Common myeloid progenitor, CD34-positive (primary cell): ENCODE measurements around the gene LRRN3.
A peak's percentile ranks its signal among the peaks of the same experiment; 100 is the strongest.

Experiments
- CTCF ChIA-PET: fragments of 350-600 bp; sonication (Branson Sonifier 250); formaldehyde crosslinking; loops from one replicate; lab custom pipeline; 2021; ENCODE audit warnings: antibody characterized with exemption; lab: Charles Lee
- POLR2A ChIA-PET: fragments of 350-600 bp; sonication (Branson Sonifier 250); formaldehyde crosslinking; loops from one replicate; lab custom pipeline; 2021; ENCODE audit warnings: antibody characterized with exemption; lab: Charles Lee
- DNase-seq, 3 donors: peaks; one replicate each; pipeline versions ENCODE4 v3.0.0 to v3.0.0-alpha.2; 2013
- H3K27ac ChIP-seq, 2 experiments: 1 replicate in 1 of 2; 2 replicates in 1 of 2; pipeline ENCODE4 v1.7.0; 2013; ENCODE audit warnings: inconsistent platforms in 2 of 2, low read length in 2 of 2, mild to moderate bottlenecking in 2 of 2, low read depth in 1 of 2, moderate library complexity in 1 of 2; ENCODE audit not compliant: severe bottlenecking in 2 of 2, insufficient read depth in 1 of 2, poor library complexity in 1 of 2
- H3K27me3 ChIP-seq, 5 experiments: replicated peaks in 2 of 5; 1 replicate in 3 of 5; 2 replicates in 2 of 5; pipeline versions ENCODE4 v1.6.1 to v1.7.0; 2013; ENCODE audit warnings: low read length in 4 of 5, mild to moderate bottlenecking in 2 of 5, moderate library complexity in 2 of 5, inconsistent platforms in 1 of 5; ENCODE audit not compliant: insufficient read depth in 5 of 5, control insufficient read depth in 4 of 5
- H3K36me3 ChIP-seq, 4 experiments: 1 replicate in 2 of 4; 2 replicates in 2 of 4; pipeline versions ENCODE4 v1.6.1 to v1.7.0; 2013; ENCODE audit warnings: low read length in 3 of 4, control low read depth in 1 of 4, mild to moderate bottlenecking in 1 of 4; ENCODE audit not compliant: control insufficient read depth in 4 of 4, insufficient read depth in 4 of 4
- H3K4me1 ChIP-seq, 4 experiments: 1 replicate in 3 of 4; 2 replicates in 1 of 4; pipeline versions ENCODE4 v1.6.1 to v1.7.1; 2013; ENCODE audit warnings: low read length in 3 of 4, mild to moderate bottlenecking in 3 of 4, control low read depth in 1 of 4, inconsistent platforms in 1 of 4, moderate library complexity in 1 of 4; ENCODE audit not compliant: control insufficient read depth in 4 of 4, insufficient read depth in 4 of 4; ENCODE audit errors: control extremely low read depth in 1 of 4
- H3K4me3 ChIP-seq, 7 experiments: 1 replicate in 4 of 7; 2 replicates in 3 of 7; pipeline versions ENCODE4 v1.5.1 to v1.7.0; 2013; ENCODE audit warnings: mild to moderate bottlenecking in 7 of 7, low read length in 6 of 7, moderate library complexity in 6 of 7, inconsistent platforms in 2 of 7, low read depth in 2 of 7, control low read depth in 1 of 7; ENCODE audit not compliant: insufficient read depth in 4 of 7, control insufficient read depth in 1 of 7; ENCODE audit errors: extremely low read depth in 1 of 7
- H3K9me3 ChIP-seq, 5 experiments: 1 replicate in 4 of 5; 2 replicates in 1 of 5; pipeline versions ENCODE4 v1.6.1 to v1.7.1; 2013; ENCODE audit warnings: low read length in 4 of 5, mild to moderate bottlenecking in 2 of 5, inconsistent platforms in 1 of 5, low read depth in 1 of 5, moderate library complexity in 1 of 5; ENCODE audit not compliant: control insufficient read depth in 4 of 5, insufficient read depth in 2 of 5; ENCODE audit errors: control extremely low read depth in 1 of 5
- WGBS: methylation state at CpG from one replicate; pipeline ENCODE4 v1.1.5; 2013; ENCODE audit not compliant: insufficient coverage; 5-methylcytosine and 5-hydroxymethylcytosine counted together

Gene LRRN3

GRCh38 chr7:111093496-111093895 lies 2.6 kb downstream of the LRRN3 start:
- Histone ChIP-seq H3K36me3 (no peaks in the 10 kb centered on the region), H3K27ac (no peak overlapping the region), H3K4me1 (peaks cover 0 to 4% (median 0%) of the 10 kb centered on the region in 4 experiments), H3K4me3 (no peak overlapping the region), H3K9me3 (no peaks in the 10 kb centered on the region), H3K27me3 (no peaks in the 10 kb centered on the region)
- DNase-seq: no peak
- 100% methylated on average over 3 of the region's 4 CpGs for WGBS
- POLR2A ChIA-PET: interaction anchor here (0.6 kb wide), 1 partner anchor 820 kb away, joined by 4 read pairs; no protein-coding TSS in a partner anchor
- CTCF ChIA-PET: interaction anchor here (1.1 kb wide), 2 partner anchors 12 to 391 kb away, joined by 3 to 4 read pairs; no protein-coding TSS in a partner anchor

GRCh38 chr7:111094419-111094818 lies 3.5 kb downstream of the LRRN3 start:
- H3K27ac ChIP-seq: no peak overlapping the region
- no peaks in the 10 kb centered on the region for H3K9me3 ChIP-seq
- no peaks in the 10 kb centered on the region for H3K27me3 ChIP-seq
- no CpG with 5 or more reads among the region's 1 CpG for WGBS
- POLR2A ChIA-PET: interaction anchor here (0.6 kb wide), 1 partner anchor 821 kb away, joined by 4 read pairs; no protein-coding TSS in a partner anchor
- H3K4me3 ChIP-seq: no peak overlapping the region
- H3K36me3 ChIP-seq: no peaks in the 10 kb centered on the region
- H3K4me1 ChIP-seq: peaks cover 0 to 4% (median 0%) of the 10 kb centered on the region in 4 experiments
- DNase-seq: no peak
- CTCF ChIA-PET: interaction anchor here (0.7 to 1.1 kb wide), 4 partner anchors 13 to 390 kb away, joined by 3 to 4 read pairs (median 3); no protein-coding TSS in a partner anchor

- ChIA-PET CTCF (interaction anchor here (0.8 to 1.5 kb wide), 6 partner anchors 10 to 1007 kb away, joined by 3 to 4 read pairs (median 3); no protein-coding TSS in a partner anchor), POLR2A (no interaction called here)
- Histone ChIP-seq H3K27me3 (no peaks in the 10 kb centered on the region), H3K36me3 (no peaks in the 10 kb centered on the region), H3K27ac (no peak overlapping the region), H3K9me3 (no peaks in the 10 kb centered on the region), H3K4me3 (no peak overlapping the region), H3K4me1 (peaks cover 0 to 1% (median 0%) of the 10 kb centered on the region in 4 experiments)
- DNase-seq: no peak
- 100% methylated on average over 1 of the region's 3 CpGs for WGBS
Measured at GRCh38 chr7:111096997-111097396, 6.1 kb downstream of the LRRN3 start.

GRCh38 chr7:111098011-111098925 lies 7.3 kb downstream of the LRRN3 start:
- POLR2A ChIA-PET: interaction anchor here (0.7 kb wide), 1 partner anchor 40 kb away, joined by 4 read pairs; no protein-coding TSS in a partner anchor
- peak; percentile 49 to 79 (median 72) for DNase-seq
- H3K4me3 ChIP-seq: peak overlapping the region in 1 of 7 experiments; percentile 19
- no peak overlapping the region for H3K27ac ChIP-seq
- CTCF ChIA-PET: interaction anchor here (0.7 to 2.2 kb wide), 13 partner anchors 8 to 1007 kb away, joined by 3 to 12 read pairs (median 3); partner anchors contain the start of gene LRRN3
- no peaks in the 10 kb centered on the region for H3K4me1 ChIP-seq
- WGBS: 28% methylated on average over 7 of the region's 10 CpGs
- no peaks in the 10 kb centered on the region for H3K9me3 ChIP-seq
- no peaks in the 10 kb centered on the region for H3K27me3 ChIP-seq
- H3K36me3 ChIP-seq: no peaks in the 10 kb centered on the region

GRCh38 chr7:111098926-111099250 lies 8.0 kb downstream of the LRRN3 start:
- no peak for DNase-seq
- Histone ChIP-seq H3K4me3 (peak overlapping the region in 1 of 7 experiments; percentile 19), H3K4me1 (no peaks in the 10 kb centered on the region), H3K27me3 (no peaks in the 10 kb centered on the region), H3K36me3 (no peaks in the 10 kb centered on the region), H3K27ac (no peak overlapping the region), H3K9me3 (no peaks in the 10 kb centered on the region)
- 0% methylated on average over 1 of the region's 1 CpG for WGBS
- CTCF ChIA-PET: interaction anchor here (0.8 to 2.2 kb wide), 9 partner anchors 8 to 1008 kb away, joined by 3 to 12 read pairs (median 3); partner anchors contain the start of gene LRRN3
- POLR2A ChIA-PET: interaction anchor here (0.7 kb wide), 1 partner anchor 40 kb away, joined by 4 read pairs; no protein-coding TSS in a partner anchor

GRCh38 chr7:111101856-111102646 lies 11.1 kb downstream of the LRRN3 start:
- DNase-seq: no peak
- Histone ChIP-seq H3K4me3 (no peak overlapping the region), H3K27ac (no peak overlapping the region), H3K27me3 (no peaks in the 10 kb centered on the region), H3K4me1 (no peaks in the 10 kb centered on the region), H3K9me3 (no peaks in the 10 kb centered on the region), H3K36me3 (no peaks in the 10 kb centered on the region)
- CTCF ChIA-PET: no interaction called here
- POLR2A ChIA-PET: no interaction called here
- no CpG with 5 or more reads among the region's 1 CpG for WGBS
